HG03521 (cell line): Measurements from ENCODE around the gene ACTA2.

Experiments
- ATAC-seq: cut with Tn5 transposase; IDR thresholded peaks from one replicate; pipeline ENCODE4 v1.9.1; 2021; ENCODE audit warnings: mild to moderate bottlenecking, moderate library complexity; ENCODE audit not compliant: unreplicated experiment

The ACTA2 gene

GRCh38 chr10:88895250-88895649, 57.3 kb downstream of the ACTA2 start:
- ATAC-seq = no peak

GRCh38 chr10:88893611-88894010, 59.0 kb downstream of the ACTA2 start:
- ATAC-seq = no peak

GRCh38 chr10:88892222-88892967, 60.2 kb downstream of the ACTA2 start:
- no peak for ATAC-seq

GRCh38 chr10:88890681-88891381, 61.7 kb downstream of the ACTA2 start:
- ATAC-seq = no peak

GRCh38 chr10:88889559-88890337, 62.8 kb downstream of the ACTA2 start:
- peak; percentile 67 for ATAC-seq

- ATAC-seq = no peak
Measured at GRCh38 chr10:88888810-88889445, 63.6 kb downstream of the ACTA2 start.

GRCh38 chr10:88886557-88886956, 66.0 kb downstream of the ACTA2 start:
- ATAC-seq = no peak
